22Rv1 (cell line): Measurements from ENCODE around the gene UBR4.
"Not testable (repeated sequence)": the region's sequence is repeated elsewhere in the genome, so short reads cannot be mapped to it uniquely, and the experiment has no call there.

Source experiments
- H3K27ac ChIP-seq: fragments of 450-650 bp; 2 replicates; pipeline ENCODE4 v1.5.1; 2017
- CTCF ChIP-seq: fragments of 450-650 bp; IDR thresholded peaks from 2 replicates; pipeline ENCODE4 v1.5.1; 2017; ENCODE audit warnings: mild to moderate bottlenecking
- ZFX ChIP-seq: fragments of 450-650 bp; IDR thresholded peaks from 2 replicates; pipeline ENCODE4 v1.6.1; 2017; ENCODE audit warnings: antibody characterized with exemption, borderline replicate concordance

The UBR4 gene

GRCh38 chr1:19186001-19186400 is 24.1 kb downstream of the UBR4 start:
- H3K27ac ChIP-seq = no peak overlapping the region
- TF ChIP-seq CTCF = no peak

- TF ChIP-seq CTCF (no peak), ZFX (no peak)
- H3K27ac ChIP-seq = no peak overlapping the region
These were observed 27.8 kb downstream of the UBR4 start for GRCh38 chr1:19182223-19182622.

GRCh38 chr1:19180265-19180657 is 29.8 kb downstream of the UBR4 start:
- H3K27ac ChIP-seq = not testable (repeated sequence)

GRCh38 chr1:19179597-19180264 is 30.3 kb downstream of the UBR4 start:
- no peak overlapping the region for H3K27ac ChIP-seq

GRCh38 chr1:19178734-19179398 is 31.2 kb downstream of the UBR4 start:
- no peak overlapping the region for H3K27ac ChIP-seq
- no peak for TF ChIP-seq ZFX
- TF ChIP-seq CTCF = no peak

More at GRCh38 chr1:19179597-19180264, 30.3 kb downstream of the UBR4 start:
- TF ChIP-seq CTCF = peak; percentile 39
- no peak for TF ChIP-seq ZFX

GRCh38 chr1:19177811-19178210 is 32.3 kb downstream of the UBR4 start:
- H3K27ac ChIP-seq = no peak overlapping the region
- no peak for TF ChIP-seq CTCF

- no peak overlapping the region for H3K27ac ChIP-seq
- TF ChIP-seq CTCF (no peak), ZFX (no peak)
These were observed 40.4 kb downstream of the UBR4 start for GRCh38 chr1:19169642-19170041.

- TF ChIP-seq ZFX (no peak), CTCF (no peak)
- H3K27ac ChIP-seq = no peak overlapping the region
These were observed 42.9 kb downstream of the UBR4 start for GRCh38 chr1:19167140-19167539.
